Panc1 (cell line): ENCODE results near the gene ALX4. TPM values are rescaled to one million over a fixed set of nuclear protein-coding genes. Genes with fewer than 3 reads are reported as not detected.

Experiments used
- ATAC-seq: fragments of 200-7000 bp; cut with Tn5 transposase; 2 replicates; pipeline ENCODE4 v1.9.1; 2020; ENCODE audit warnings: mild to moderate bottlenecking, moderate library complexity
- BruUV-seq: library from RNA; stranded (reverse); fragments of 400-500 nt; replicated peaks from 2 replicates; lab custom pipeline; 2021; lab: Mats Ljungman, UMichigan
- CTCF ChIA-PET: fragments of 300-600 bp; sonication (Branson Sonifier 250); formaldehyde crosslinking; loops from one replicate; lab custom pipeline; 2022; ENCODE audit warnings: antibody characterized with exemption; lab: Charles Lee
- POLR2A ChIA-PET: fragments of 300-600 bp; sonication (Branson Sonifier 250); formaldehyde crosslinking; loops from one replicate; lab custom pipeline; 2022; ENCODE audit warnings: antibody characterized with exemption; lab: Charles Lee
- DNase-seq: peaks from one replicate; pipeline ENCODE4 v3.0.0-alpha.2; 2010; ENCODE audit warnings: low read depth, low spot score
- H3K27ac ChIP-seq: 2 replicates; pipeline ENCODE4 v1.5.1; 2011; ENCODE audit warnings: mild to moderate bottlenecking, low read length, inconsistent platforms
- H3K27me3 ChIP-seq: fragments of 200-500 bp; sonication (Bioruptor generic); 2 replicates; pipeline ENCODE4 v1.6.0; 2014; ENCODE audit warnings: low read length, inconsistent platforms; ENCODE audit not compliant: control insufficient read depth, insufficient read depth
- H3K36me3 ChIP-seq: fragments of 200-500 bp; sonication (Bioruptor generic); 2 replicates; pipeline ENCODE4 v1.5.1; 2014; ENCODE audit warnings: inconsistent platforms, mild to moderate bottlenecking, low read length, moderate library complexity; ENCODE audit not compliant: control insufficient read depth, insufficient read depth
- H3K4me1 ChIP-seq: 2 replicates; pipeline ENCODE4 v1.5.1; 2011; ENCODE audit warnings: inconsistent platforms, mild to moderate bottlenecking, low read length, moderate library complexity; ENCODE audit not compliant: control insufficient read depth, insufficient read depth
- H3K4me3 ChIP-seq, 2 experiments: 2 replicates each; pipeline ENCODE4 v1.5.1; 2011 to 2012; ENCODE audit warnings: low read depth in 2 of 2, low read length in 2 of 2, mild to moderate bottlenecking in 2 of 2, inconsistent platforms in 1 of 2, moderate library complexity in 1 of 2
- H3K9me3 ChIP-seq: fragments of 200-500 bp; sonication (Bioruptor generic); 2 replicates; pipeline ENCODE4 v1.5.1; 2014; ENCODE audit warnings: low read depth, mild to moderate bottlenecking, inconsistent platforms, low read length, moderate library complexity; ENCODE audit not compliant: control insufficient read depth, insufficient read depth
- CTCF ChIP-seq: fragments of 450-650 bp; IDR thresholded peaks from 2 replicates; pipeline ENCODE4 v1.5.1; 2017; ENCODE audit warnings: mild to moderate bottlenecking
- POLR2AphosphoS5 ChIP-seq: IDR thresholded peaks from 2 replicates; pipeline ENCODE4 v1.6.1; 2012; ENCODE audit warnings: mild to moderate bottlenecking, low read depth, low read length, moderate library complexity
- REST ChIP-seq, 2 experiments: IDR thresholded peaks; 2 replicates each; pipeline ENCODE4 v1.6.1; 2011 to 2012; ENCODE audit warnings: low read depth in 2 of 2, control low read depth in 1 of 2, low read length in 1 of 2, mild to moderate bottlenecking in 1 of 2, moderate library complexity in 1 of 2; ENCODE audit not compliant: insufficient read depth in 1 of 2
- SIN3A ChIP-seq: IDR thresholded peaks from 2 replicates; pipeline ENCODE4 v1.6.1; 2012; ENCODE audit warnings: low read depth, mild to moderate bottlenecking, low read length, moderate library complexity, borderline replicate concordance; ENCODE audit not compliant: insufficient read depth
- TCF7L2 ChIP-seq: IDR thresholded peaks from 2 replicates; pipeline ENCODE4 v1.6.1; 2011; ENCODE audit warnings: mild to moderate bottlenecking, low read depth, low read length, inconsistent platforms
- in situ Hi-C: cut with HindIII; loops from 2 replicates; pipeline ENCODE4 v1.10.0; 2016; ENCODE audit warnings: low sequenced_read_pairs, low pct_unique_long_range_greater_than_20kb
- intact Hi-C: fragments of 100-400 bp; cut with micrococcal nuclease; formaldehyde crosslinking; loops from one replicate; pipeline ENCODE4 v1.10.0; 2022; ENCODE audit not compliant: unreplicated experiment
- total RNA-seq: library from RNA; stranded (reverse); gene quantifications from one replicate; pipeline ENCODE4 v1.2.1, GENCODE V29; 2021; ENCODE audit not compliant: unreplicated experiment

The ALX4 gene
- total RNA-seq, 1 experiment from 2014 or later: 1.0 TPM

GRCh38 chr11:44282620-44283019 is 27.3 kb downstream of the ALX4 start:
- H3K4me3 ChIP-seq: no peak overlapping the region
- ATAC-seq: no peak
- no peak for TF ChIP-seq REST (IDR thresholded peaks at IDR 0.05; ENCODE audit: insufficient read depth in 1 of 2, low read depth in 2 of 2, low read length in 1 of 2)
- no peak for TF ChIP-seq SIN3A
- no peak for TF ChIP-seq POLR2AphosphoS5
- no peak for TF ChIP-seq TCF7L2
- TF ChIP-seq CTCF: no peak
- no TSS peak for BruUV-seq
- H3K36me3 ChIP-seq: no peaks in the 10 kb centered on the region
- in situ Hi-C loops (no loop called here), intact Hi-C loops (loop anchor here (10.0 kb wide), 1 partner anchor 148 kb away; no protein-coding TSS in a partner anchor)
- peaks cover 2% of the 10 kb centered on the region for H3K4me1 ChIP-seq
- H3K27me3 ChIP-seq: no peaks in the 10 kb centered on the region
- ChIA-PET POLR2A (no interaction called here), CTCF (no interaction called here)
- H3K9me3 ChIP-seq: no peaks in the 10 kb centered on the region
- no peak overlapping the region for H3K27ac ChIP-seq
- no peak for DNase-seq

- no peaks in the 10 kb centered on the region for H3K27me3 ChIP-seq
- CTCF ChIA-PET: no interaction called here
- in situ Hi-C loops: no loop called here
- intact Hi-C loops: loop anchor here (10.0 kb wide), 1 partner anchor 146 kb away; no protein-coding TSS in a partner anchor
- TF ChIP-seq REST (IDR thresholded peaks at IDR 0.05; ENCODE audit: insufficient read depth in 1 of 2, low read depth in 2 of 2, low read length in 1 of 2) (no peak), SIN3A (no peak), POLR2AphosphoS5 (no peak), TCF7L2 (no peak), CTCF (no peak)
- no peak for DNase-seq
- H3K27ac ChIP-seq: no peak overlapping the region
- H3K9me3 ChIP-seq: no peaks in the 10 kb centered on the region
- POLR2A ChIA-PET: no interaction called here
- no peaks in the 10 kb centered on the region for H3K4me1 ChIP-seq
- no peaks in the 10 kb centered on the region for H3K36me3 ChIP-seq
- no peak overlapping the region for H3K4me3 ChIP-seq
- BruUV-seq: no TSS peak
- ATAC-seq: no peak
These were observed 28.8 kb downstream of the ALX4 start for GRCh38 chr11:44281151-44281550.
